Brain microvascular endothelial cell (primary cell): ENCODE results near the gene ABHD14A.

ENCODE experiments used
- DNase-seq: peaks from one replicate; pipeline ENCODE4 v3.0.0-alpha.2; 2020
- H3K27ac ChIP-seq: fragments of 250-450 bp; sonication (Bioruptor Pico); 2 replicates; pipeline ENCODE4 v1.5.1; 2020; ENCODE audit warnings: mild to moderate bottlenecking, moderate library complexity
- H3K27me3 ChIP-seq: fragments of 250-450 bp; sonication (Bioruptor Pico); replicated peaks from 2 replicates; pipeline ENCODE4 v1.5.1; 2020; ENCODE audit warnings: mild to moderate bottlenecking
- H3K36me3 ChIP-seq: fragments of 250-450 bp; sonication (Bioruptor Pico); replicated peaks from 2 replicates; pipeline ENCODE4 v1.5.1; 2020; ENCODE audit warnings: mild to moderate bottlenecking
- H3K4me3 ChIP-seq: 2 replicates; pipeline ENCODE4 v1.5.1; 2011; ENCODE audit warnings: low read depth, mild to moderate bottlenecking, control low read depth, low read length, moderate library complexity
- CTCF ChIP-seq: IDR thresholded peaks from 2 replicates; pipeline ENCODE4 v1.5.1; 2011; ENCODE audit warnings: low read depth, mild to moderate bottlenecking, moderate library complexity, low read length, control low read depth, inconsistent platforms; ENCODE audit errors: missing control alignments
- in situ Hi-C: cut with HindIII; loops from 2 replicates; pipeline ENCODE4 v1.10.0; 2017; ENCODE audit warnings: low sequenced_read_pairs, low pct_ligation_motif_present

The ABHD14A gene

GRCh38 chr3:51934991-51935885 lies 39.6 kb upstream of the ABHD14A start:
- DNase-seq = no peak

GRCh38 chr3:51935886-51936755 lies 38.7 kb upstream of the ABHD14A start:
- no peak overlapping the region for H3K4me3 ChIP-seq
- no peak for DNase-seq
- peaks cover 38% of the 10 kb centered on the region for H3K36me3 ChIP-seq
- in situ Hi-C loops = no loop called here
- no peak overlapping the region for H3K27ac ChIP-seq
- H3K27me3 ChIP-seq = no peaks in the 10 kb centered on the region
- no peak for TF ChIP-seq CTCF

More at GRCh38 chr3:51934991-51935885, 39.6 kb upstream of the ABHD14A start:
- H3K27me3 ChIP-seq = no peaks in the 10 kb centered on the region
- no peak for TF ChIP-seq CTCF
- in situ Hi-C loops = no loop called here
- H3K36me3 ChIP-seq = peaks cover 38% of the 10 kb centered on the region
- H3K27ac ChIP-seq = no peak overlapping the region
- no peak overlapping the region for H3K4me3 ChIP-seq

- H3K4me3 ChIP-seq = no peak overlapping the region
- H3K27ac ChIP-seq = no peak overlapping the region
- no peaks in the 10 kb centered on the region for H3K27me3 ChIP-seq
- DNase-seq = no peak
- peaks cover 38% of the 10 kb centered on the region for H3K36me3 ChIP-seq
- no peak for TF ChIP-seq CTCF
- in situ Hi-C loops = no loop called here
Observed at GRCh38 chr3:51937014-51937413, 37.9 kb upstream of the ABHD14A start.

GRCh38 chr3:51937611-51938450 lies 37.0 kb upstream of the ABHD14A start:
- Histone ChIP-seq H3K4me3 (no peak overlapping the region), H3K36me3 (peaks cover 38% of the 10 kb centered on the region), H3K27me3 (no peaks in the 10 kb centered on the region), H3K27ac (no peak overlapping the region)
- DNase-seq = no peak
- in situ Hi-C loops = no loop called here
- TF ChIP-seq CTCF = no peak

GRCh38 chr3:51938780-51939425 lies 36.0 kb upstream of the ABHD14A start:
- in situ Hi-C loops = no loop called here
- DNase-seq = no peak
- H3K27me3 ChIP-seq = no peaks in the 10 kb centered on the region
- no peak overlapping the region for H3K27ac ChIP-seq
- no peak overlapping the region for H3K4me3 ChIP-seq
- H3K36me3 ChIP-seq = peaks cover 34% of the 10 kb centered on the region
- TF ChIP-seq CTCF = no peak
